ENCODE measurements around the gene PRKCG. TPM values are rescaled to one million over a fixed set of nuclear protein-coding genes. Genes with fewer than 3 reads are reported as not detected.

PRKCG gene
- total RNA-seq, 6 donors from 2014 or later: 0.17 to 1.0 (median 0.39) TPM; not detected in 3

GRCh38 chr19:53907690-53908089, 25.7 kb downstream of the PRKCG start:
- H3K27ac ChIP-seq: no peak overlapping the region
- peaks cover 8 to 33% (median 13%) of the 10 kb centered on the region in 4 donors for H3K4me1 ChIP-seq
- H3K9me3 ChIP-seq: no peaks in the 10 kb centered on the region
- DNase-seq (no peak), ATAC-seq (ENCODE audit: low FRiP score in 2 of 2) (no peak)
- WGBS, 2 donors: 13 to 24% methylated on average over 14 to 17 of the region's 17 CpGs
- H3K27me3 ChIP-seq: peaks cover 5 to 45% (median 27%) of the 10 kb centered on the region in 4 donors
- no peak for TF ChIP-seq CTCF (IDR thresholded peaks at IDR 0.05)
- no peak for TF ChIP-seq EP300 (IDR thresholded peaks at IDR 0.05)
- no peak for TF ChIP-seq POLR2AphosphoS5 (IDR thresholded peaks at IDR 0.05)
- no peak for TF ChIP-seq POLR2A (IDR thresholded peaks at IDR 0.05)
- no peaks in the 10 kb centered on the region for H3K36me3 ChIP-seq
- H3K4me3 ChIP-seq: no peak overlapping the region

DNA sequence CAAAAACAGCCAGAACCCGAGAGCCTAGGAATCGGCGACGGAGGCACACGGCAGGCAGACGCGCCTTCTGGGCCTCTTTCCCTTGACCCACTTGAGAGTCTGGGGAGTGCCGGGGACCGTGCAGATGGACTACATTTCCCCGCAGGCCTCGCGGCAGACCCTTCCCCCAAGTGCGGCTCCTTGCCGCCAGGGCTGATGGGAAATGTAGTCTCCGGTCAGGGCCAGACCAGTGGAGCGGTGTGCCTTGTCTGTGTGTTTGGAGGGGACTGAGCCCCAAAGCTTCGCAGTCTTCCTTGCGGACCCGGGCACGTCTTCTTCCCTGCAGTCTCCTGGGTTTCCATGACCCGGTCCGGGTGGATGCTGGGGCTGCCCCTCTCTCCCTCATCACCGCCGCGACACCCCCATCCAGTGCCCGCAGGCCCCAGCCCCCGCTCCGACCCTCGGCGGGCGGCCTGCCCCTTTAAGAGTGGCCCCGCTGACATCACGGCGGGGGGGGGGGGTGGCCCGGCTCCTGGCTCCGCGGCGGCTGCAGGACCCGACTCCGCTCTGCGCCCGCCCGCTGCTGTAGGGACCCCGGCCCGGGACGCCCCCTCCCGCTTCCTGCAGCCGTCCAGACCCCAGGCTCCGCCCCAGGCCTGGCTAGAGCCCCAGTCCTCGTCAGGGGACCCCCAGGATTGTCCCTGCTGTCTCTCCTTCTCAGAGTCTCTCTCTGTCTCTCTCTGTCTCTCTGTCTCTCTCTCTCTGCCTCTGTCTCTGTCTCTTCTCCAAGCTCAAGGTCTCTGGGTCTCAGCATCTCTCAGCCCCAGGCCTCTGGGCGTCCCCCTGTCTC, 26.3 kb downstream of the PRKCG start:
- no peaks in the 10 kb centered on the region for H3K36me3 ChIP-seq
- no peak for TF ChIP-seq POLR2A (IDR thresholded peaks at IDR 0.05)
- no peak for TF ChIP-seq POLR2AphosphoS5 (IDR thresholded peaks at IDR 0.05)
- no peak overlapping the region for H3K27ac ChIP-seq
- WGBS, 2 donors: 4% methylated on average over 7 to 30 of the region's 51 CpGs
- no peaks in the 10 kb centered on the region for H3K9me3 ChIP-seq
- DNase-seq: peak; percentile 23 to 74
- peaks cover 8 to 33% (median 13%) of the 10 kb centered on the region in 4 donors for H3K4me1 ChIP-seq
- peak in 1 of 2 donors; percentile 66 for ATAC-seq (ENCODE audit: low FRiP score in 2 of 2)
- peaks cover 5 to 45% (median 27%) of the 10 kb centered on the region in 4 donors for H3K27me3 ChIP-seq
- H3K4me3 ChIP-seq: no peak overlapping the region

GRCh38 chr19:53908935-53909415, 27.0 kb downstream of the PRKCG start, which contains the start of gene CACNG7:
CACNG7 (plus strand) TSS chr19:53909278; CDS start chr19:53912832, 3,554 bp downstream.
- H3K36me3 ChIP-seq: no peaks in the 10 kb centered on the region
- no peaks in the 10 kb centered on the region for H3K9me3 ChIP-seq
- no peak within 1 kb of the TSS for H3K27ac ChIP-seq
- H3K4me3 ChIP-seq: no peak within 1 kb of the TSS
- 4 to 7% methylated on average over 9 to 25 of the region's 28 CpGs for WGBS, 2 donors
- DNase-seq (no peak), ATAC-seq (ENCODE audit: low FRiP score in 2 of 2) (no peak)
- H3K4me1 ChIP-seq: peaks cover 8 to 33% (median 13%) of the 10 kb centered on the region in 4 donors
- peaks cover 5 to 45% (median 27%) of the 10 kb centered on the region in 4 donors for H3K27me3 ChIP-seq
- TF ChIP-seq POLR2AphosphoS5 (IDR thresholded peaks at IDR 0.05): no peak
- no peak for TF ChIP-seq EP300 (IDR thresholded peaks at IDR 0.05)
- no peak for TF ChIP-seq CTCF (IDR thresholded peaks at IDR 0.05)
- no peak for TF ChIP-seq POLR2A (IDR thresholded peaks at IDR 0.05)

DNA sequence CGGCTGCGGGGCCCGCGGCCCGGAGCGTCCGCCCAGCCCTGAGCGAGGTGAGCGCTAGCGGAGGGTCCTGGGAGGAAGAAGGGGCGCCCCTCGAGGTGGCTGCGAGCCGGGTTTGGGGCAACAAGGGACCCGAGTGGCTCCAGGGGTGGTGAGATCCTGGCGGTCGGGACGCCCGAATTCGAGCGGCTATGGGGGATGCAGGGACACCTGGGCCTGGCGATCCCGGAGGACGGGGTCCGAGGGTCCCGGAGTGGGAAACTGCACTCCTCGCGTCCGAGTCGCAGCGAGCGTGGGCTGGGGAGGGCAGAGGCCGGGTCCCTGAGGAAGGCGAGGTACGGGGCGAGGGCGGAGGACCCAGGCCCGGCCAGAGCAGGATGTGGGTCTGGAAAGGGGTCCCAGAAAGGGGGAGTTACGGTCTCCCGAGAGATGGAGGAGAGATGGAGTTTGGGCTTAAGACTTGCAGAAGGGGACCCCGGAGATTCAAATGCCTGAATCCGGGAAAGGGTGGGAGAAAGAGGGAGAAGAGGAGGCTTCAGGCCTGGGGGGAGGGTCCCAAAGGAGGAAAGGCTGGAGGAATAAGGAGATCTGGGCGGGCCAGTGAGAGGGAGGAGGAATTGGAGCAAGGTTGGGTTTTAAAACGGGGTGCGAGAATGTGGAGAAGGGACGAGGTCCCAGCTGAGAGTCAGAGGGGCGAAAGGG, 27.6 kb downstream of the PRKCG start:
- TF ChIP-seq CTCF (IDR thresholded peaks at IDR 0.05) (no peak), POLR2A (IDR thresholded peaks at IDR 0.05) (no peak), POLR2AphosphoS5 (IDR thresholded peaks at IDR 0.05) (no peak), EP300 (IDR thresholded peaks at IDR 0.05) (no peak)
- no peak overlapping the region for H3K27ac ChIP-seq
- H3K4me3 ChIP-seq: no peak overlapping the region
- H3K36me3 ChIP-seq: no peaks in the 10 kb centered on the region
- H3K4me1 ChIP-seq: peaks cover 8 to 33% (median 13%) of the 10 kb centered on the region in 4 donors
- peaks cover 5 to 45% (median 27%) of the 10 kb centered on the region in 4 donors for H3K27me3 ChIP-seq
- WGBS, 2 donors: 1 to 5% methylated on average over 21 to 40 of the region's 47 CpGs
- no peaks in the 10 kb centered on the region for H3K9me3 ChIP-seq
- ATAC-seq (ENCODE audit: low FRiP score in 2 of 2) (no peak), DNase-seq (no peak)

DNA sequence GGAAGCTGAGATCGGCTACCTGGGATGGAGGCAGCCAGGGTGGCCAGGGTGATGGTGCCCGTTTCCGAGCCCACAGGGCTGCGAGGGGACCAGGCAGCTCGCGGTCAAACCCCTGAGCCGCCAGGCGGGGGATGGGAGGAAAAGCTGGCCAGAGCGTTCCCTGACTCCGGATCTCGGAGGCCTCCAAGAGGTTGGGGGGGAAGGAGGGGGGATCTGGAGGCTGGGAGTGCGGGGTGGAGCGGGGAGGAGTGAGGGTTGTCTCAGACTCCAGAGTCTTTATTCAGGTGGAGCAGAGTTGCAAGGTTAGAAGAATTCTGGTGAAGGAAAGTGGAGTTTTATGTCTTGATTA, 28.1 kb downstream of the PRKCG start:
- H3K4me3 ChIP-seq: no peak overlapping the region
- WGBS, 2 donors: 1% methylated on average over 8 to 13 of the region's 13 CpGs
- ATAC-seq (ENCODE audit: low FRiP score in 2 of 2) (no peak), DNase-seq (no peak)
- no peak overlapping the region for H3K27ac ChIP-seq
- H3K4me1 ChIP-seq: peaks cover 8 to 33% (median 13%) of the 10 kb centered on the region in 4 donors
- no peaks in the 10 kb centered on the region for H3K9me3 ChIP-seq
- peaks cover 5 to 45% (median 27%) of the 10 kb centered on the region in 4 donors for H3K27me3 ChIP-seq
- H3K36me3 ChIP-seq: no peaks in the 10 kb centered on the region
- no peak for TF ChIP-seq POLR2A (IDR thresholded peaks at IDR 0.05)
- no peak for TF ChIP-seq CTCF (IDR thresholded peaks at IDR 0.05)
- TF ChIP-seq EP300 (IDR thresholded peaks at IDR 0.05): no peak
- TF ChIP-seq POLR2AphosphoS5 (IDR thresholded peaks at IDR 0.05): no peak
